ENCODE measurements around the gene ABLIM1. TPM values are rescaled to one million over a fixed set of nuclear protein-coding genes. Genes with fewer than 3 reads are reported as not detected.

Gene ABLIM1
- total and polyA plus RNA-seq, 2 of the 13 experiments (the other 11 are each of a cell fraction or from before 2014, with no cell fraction given) = 59.4 to 92.7 TPM

GRCh38 chr10:114489521-114490310, 168.4 kb downstream of the ABLIM1 start (continued):
- peak; percentile 98 for TF ChIP-seq AHDC1 (CRISPR knock-in tag; IDR thresholded peaks at IDR 0.05; ENCODE audit: borderline replicate concordance)
- TF ChIP-seq ZNF557 (CRISPR knock-in tag; IDR thresholded peaks at IDR 0.05) = no peak
- TF ChIP-seq GATAD1 (CRISPR knock-in tag; IDR thresholded peaks at IDR 0.05) = no peak; the same call in 1 of the 2 replicates
- TF ChIP-seq SMC3 (IDR thresholded peaks at IDR 0.05; ENCODE audit: low read length) = no peak
- TF ChIP-seq XRCC5 (optimal IDR thresholded peaks at IDR 0.05; ENCODE audit: low read length) = peak; percentile 77
- no peak for TF ChIP-seq ZSCAN5A (CRISPR knock-in tag; IDR thresholded peaks at IDR 0.05; ENCODE audit: borderline replicate concordance)
- TF ChIP-seq ARID2 (CRISPR knock-in tag; IDR thresholded peaks at IDR 0.05; ENCODE audit: borderline replicate concordance) = no peak
- no peak for TF ChIP-seq ZBTB49 (CRISPR knock-in tag; IDR thresholded peaks at IDR 0.05; ENCODE audit: borderline replicate concordance)
- no peak for TF ChIP-seq RARG (CRISPR knock-in tag; IDR thresholded peaks at IDR 0.05; ENCODE audit: low read depth)
- TF ChIP-seq ZBTB20 (CRISPR knock-in tag; IDR thresholded peaks at IDR 0.05; ENCODE audit: borderline replicate concordance, low read depth) = peak; percentile 84; the same call in 1 of the 2 replicates
- TF ChIP-seq DPF2 (CRISPR knock-in tag; IDR thresholded peaks at IDR 0.05; ENCODE audit: borderline replicate concordance, low read depth) = peak; percentile 84

Measured in HepG2 (cell line).